Measurements from ENCODE around the gene ZDBF2.

Gene ZDBF2

DNA sequence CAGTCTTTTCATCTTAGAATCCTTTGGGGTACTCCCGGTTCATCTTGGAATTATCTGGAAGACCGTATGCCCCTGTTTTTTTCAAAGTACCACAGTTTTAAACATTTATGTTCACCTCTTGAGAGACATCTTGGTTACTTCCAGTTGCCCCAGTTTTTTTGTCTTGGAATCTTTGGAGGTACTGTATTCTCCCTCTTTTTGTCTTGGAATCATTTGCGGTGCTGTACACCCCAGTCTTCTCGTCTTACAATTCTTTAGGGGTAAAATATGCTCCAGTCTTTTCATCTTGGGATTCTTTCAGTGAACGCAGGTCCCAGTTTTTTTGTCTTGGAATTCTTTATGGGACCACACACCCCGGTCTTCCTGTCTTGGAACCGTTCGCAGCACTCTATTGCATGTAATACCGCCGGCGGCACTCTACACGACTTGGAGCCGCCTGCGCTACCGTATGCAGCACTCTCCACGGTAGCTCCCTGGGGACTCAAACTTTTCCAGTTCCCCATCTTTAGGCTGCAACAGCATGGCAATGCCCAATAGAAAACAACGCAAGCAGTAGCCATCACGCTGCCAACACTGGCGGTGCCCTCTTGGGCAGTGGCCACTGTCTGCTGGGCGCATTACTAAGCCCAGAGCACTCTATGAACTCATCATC is 21.2 kb upstream of the ZDBF2 start:
- no peak for ATAC-seq
- TF ChIP-seq ZNF70 (CRISPR knock-in tag; IDR thresholded peaks at IDR 0.05) (no peak), ZC3H10 (CRISPR knock-in tag; IDR thresholded peaks at IDR 0.05) (no peak), TCF4 (CRISPR knock-in tag; IDR thresholded peaks at IDR 0.05; ENCODE audit: borderline replicate concordance) (no peak), TOX (CRISPR knock-in tag; IDR thresholded peaks at IDR 0.05; ENCODE audit: borderline replicate concordance) (no peak), BACH2 (CRISPR knock-in tag; IDR thresholded peaks at IDR 0.05; ENCODE audit: borderline replicate concordance) (no peak), SNAI2 (CRISPR knock-in tag; IDR thresholded peaks at IDR 0.05) (no peak), ZNF565 (CRISPR knock-in tag; conservative IDR thresholded peaks at IDR 0.05; ENCODE audit: low read depth) (no peak), ZFP30 (CRISPR knock-in tag; IDR thresholded peaks at IDR 0.05) (no peak), PPARA (CRISPR knock-in tag; IDR thresholded peaks at IDR 0.05; ENCODE audit: borderline replicate concordance) (no peak), GLIS3 (CRISPR knock-in tag; IDR thresholded peaks at IDR 0.05) (no peak), RARB (CRISPR knock-in tag; IDR thresholded peaks at IDR 0.05) (no peak), OSR1 (CRISPR knock-in tag; IDR thresholded peaks at IDR 0.05) (no peak), ZFP3 (CRISPR knock-in tag; IDR thresholded peaks at IDR 0.05) (no peak), ESRRG (CRISPR knock-in tag; IDR thresholded peaks at IDR 0.05) (no peak), ISL1 (CRISPR knock-in tag; IDR thresholded peaks at IDR 0.05) (no peak)
- TF ChIP-seq, protein P1, sequence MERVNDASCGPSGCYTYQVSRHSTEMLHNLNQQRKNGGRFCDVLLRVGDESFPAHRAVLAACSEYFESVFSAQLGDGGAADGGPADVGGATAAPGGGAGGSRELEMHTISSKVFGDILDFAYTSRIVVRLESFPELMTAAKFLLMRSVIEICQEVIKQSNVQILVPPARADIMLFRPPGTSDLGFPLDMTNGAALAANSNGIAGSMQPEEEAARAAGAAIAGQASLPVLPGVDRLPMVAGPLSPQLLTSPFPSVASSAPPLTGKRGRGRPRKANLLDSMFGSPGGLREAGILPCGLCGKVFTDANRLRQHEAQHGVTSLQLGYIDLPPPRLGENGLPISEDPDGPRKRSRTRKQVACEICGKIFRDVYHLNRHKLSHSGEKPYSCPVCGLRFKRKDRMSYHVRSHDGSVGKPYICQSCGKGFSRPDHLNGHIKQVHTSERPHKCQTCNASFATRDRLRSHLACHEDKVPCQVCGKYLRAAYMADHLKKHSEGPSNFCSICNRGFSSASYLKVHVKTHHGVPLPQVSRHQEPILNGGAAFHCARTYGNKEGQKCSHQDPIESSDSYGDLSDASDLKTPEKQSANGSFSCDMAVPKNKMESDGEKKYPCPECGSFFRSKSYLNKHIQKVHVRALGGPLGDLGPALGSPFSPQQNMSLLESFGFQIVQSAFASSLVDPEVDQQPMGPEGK (CRISPR knock-in tag; IDR thresholded peaks at IDR 0.05; ENCODE audit: borderline replicate concordance): no peak
- TF ChIP-seq, protein P2, sequence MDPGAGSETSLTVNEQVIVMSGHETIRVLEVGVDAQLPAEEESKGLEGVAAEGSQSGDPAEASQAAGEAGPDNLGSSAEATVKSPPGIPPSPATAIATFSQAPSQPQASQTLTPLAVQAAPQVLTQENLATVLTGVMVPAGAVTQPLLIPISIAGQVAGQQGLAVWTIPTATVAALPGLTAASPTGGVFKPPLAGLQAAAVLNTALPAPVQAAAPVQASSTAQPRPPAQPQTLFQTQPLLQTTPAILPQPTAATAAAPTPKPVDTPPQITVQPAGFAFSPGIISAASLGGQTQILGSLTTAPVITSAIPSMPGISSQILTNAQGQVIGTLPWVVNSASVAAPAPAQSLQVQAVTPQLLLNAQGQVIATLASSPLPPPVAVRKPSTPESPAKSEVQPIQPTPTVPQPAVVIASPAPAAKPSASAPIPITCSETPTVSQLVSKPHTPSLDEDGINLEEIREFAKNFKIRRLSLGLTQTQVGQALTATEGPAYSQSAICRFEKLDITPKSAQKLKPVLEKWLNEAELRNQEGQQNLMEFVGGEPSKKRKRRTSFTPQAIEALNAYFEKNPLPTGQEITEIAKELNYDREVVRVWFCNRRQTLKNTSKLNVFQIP (CRISPR knock-in tag; IDR thresholded peaks at IDR 0.05; ENCODE audit: borderline replicate concordance, low read depth): no peak
- TF ChIP-seq, protein P3, sequence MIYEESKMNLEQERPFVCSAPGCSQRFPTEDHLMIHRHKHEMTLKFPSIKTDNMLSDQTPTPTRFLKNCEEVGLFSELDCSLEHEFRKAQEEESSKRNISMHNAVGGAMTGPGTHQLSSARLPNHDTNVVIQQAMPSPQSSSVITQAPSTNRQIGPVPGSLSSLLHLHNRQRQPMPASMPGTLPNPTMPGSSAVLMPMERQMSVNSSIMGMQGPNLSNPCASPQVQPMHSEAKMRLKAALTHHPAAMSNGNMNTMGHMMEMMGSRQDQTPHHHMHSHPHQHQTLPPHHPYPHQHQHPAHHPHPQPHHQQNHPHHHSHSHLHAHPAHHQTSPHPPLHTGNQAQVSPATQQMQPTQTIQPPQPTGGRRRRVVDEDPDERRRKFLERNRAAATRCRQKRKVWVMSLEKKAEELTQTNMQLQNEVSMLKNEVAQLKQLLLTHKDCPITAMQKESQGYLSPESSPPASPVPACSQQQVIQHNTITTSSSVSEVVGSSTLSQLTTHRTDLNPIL (CRISPR knock-in tag; IDR thresholded peaks at IDR 0.05; ENCODE audit: low read depth): no peak

DNA sequence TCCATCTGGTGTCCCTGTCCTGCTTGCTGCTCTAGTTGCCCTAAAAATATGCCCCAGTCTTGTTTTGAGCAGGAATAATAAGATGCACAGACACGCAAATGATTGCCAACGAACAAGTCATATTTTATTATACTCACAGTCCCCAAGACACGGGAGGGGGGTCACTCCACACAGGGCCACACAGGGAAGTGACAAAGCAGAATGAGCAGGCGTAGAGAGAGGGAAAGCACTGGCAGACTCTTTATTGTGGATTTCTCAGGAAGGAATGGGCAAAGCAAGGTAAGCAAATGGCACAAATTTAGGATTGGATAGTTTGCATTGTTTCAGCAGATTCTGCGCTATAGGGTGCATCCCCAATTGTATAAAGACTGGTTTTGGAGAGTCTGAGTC is 20.7 kb upstream of the ZDBF2 start:
- ATAC-seq: no peak
- TF ChIP-seq TCF4 (CRISPR knock-in tag; IDR thresholded peaks at IDR 0.05; ENCODE audit: borderline replicate concordance): no peak
- no peak for TF ChIP-seq ZC3H10 (CRISPR knock-in tag; IDR thresholded peaks at IDR 0.05)
- no peak for TF ChIP-seq ARNTL (CRISPR knock-in tag; IDR thresholded peaks at IDR 0.05; ENCODE audit: borderline replicate concordance, low read depth)

DNA sequence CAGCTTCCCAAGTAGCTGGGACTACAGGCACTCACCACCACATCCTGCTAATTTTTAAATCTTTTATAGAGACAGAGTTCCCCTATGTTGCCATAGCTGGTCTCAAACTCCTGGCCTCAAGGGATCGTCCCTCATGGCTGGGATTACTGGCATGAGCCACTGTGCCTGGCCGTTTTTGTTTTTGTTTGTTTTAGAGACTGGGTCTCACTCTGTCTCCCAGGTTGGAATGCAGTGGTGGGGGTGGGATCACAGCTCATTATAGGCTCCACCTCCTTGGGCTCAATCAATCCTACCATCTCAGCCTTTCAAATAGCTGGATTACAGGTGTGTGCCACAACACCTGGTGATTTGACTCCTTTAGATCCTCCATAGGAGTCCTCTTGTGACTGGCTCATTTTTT is 19.5 kb upstream of the ZDBF2 start:
- ATAC-seq: no peak
- TF ChIP-seq ZNF70 (CRISPR knock-in tag; IDR thresholded peaks at IDR 0.05) (no peak), ESRRG (CRISPR knock-in tag; IDR thresholded peaks at IDR 0.05) (no peak), TOX (CRISPR knock-in tag; IDR thresholded peaks at IDR 0.05; ENCODE audit: borderline replicate concordance) (no peak), ZNF565 (CRISPR knock-in tag; conservative IDR thresholded peaks at IDR 0.05; ENCODE audit: low read depth) (no peak), TCF4 (CRISPR knock-in tag; IDR thresholded peaks at IDR 0.05; ENCODE audit: borderline replicate concordance) (no peak), ZFP3 (CRISPR knock-in tag; IDR thresholded peaks at IDR 0.05) (no peak), GLIS3 (CRISPR knock-in tag; IDR thresholded peaks at IDR 0.05) (no peak), SNAI2 (CRISPR knock-in tag; IDR thresholded peaks at IDR 0.05) (no peak), ISL1 (CRISPR knock-in tag; IDR thresholded peaks at IDR 0.05) (no peak), OSR1 (CRISPR knock-in tag; IDR thresholded peaks at IDR 0.05) (no peak), ZC3H10 (CRISPR knock-in tag; IDR thresholded peaks at IDR 0.05) (no peak), ZFP30 (CRISPR knock-in tag; IDR thresholded peaks at IDR 0.05) (no peak)
- TF ChIP-seq, protein P1 (CRISPR knock-in tag; IDR thresholded peaks at IDR 0.05; ENCODE audit: borderline replicate concordance): no peak

DNA sequence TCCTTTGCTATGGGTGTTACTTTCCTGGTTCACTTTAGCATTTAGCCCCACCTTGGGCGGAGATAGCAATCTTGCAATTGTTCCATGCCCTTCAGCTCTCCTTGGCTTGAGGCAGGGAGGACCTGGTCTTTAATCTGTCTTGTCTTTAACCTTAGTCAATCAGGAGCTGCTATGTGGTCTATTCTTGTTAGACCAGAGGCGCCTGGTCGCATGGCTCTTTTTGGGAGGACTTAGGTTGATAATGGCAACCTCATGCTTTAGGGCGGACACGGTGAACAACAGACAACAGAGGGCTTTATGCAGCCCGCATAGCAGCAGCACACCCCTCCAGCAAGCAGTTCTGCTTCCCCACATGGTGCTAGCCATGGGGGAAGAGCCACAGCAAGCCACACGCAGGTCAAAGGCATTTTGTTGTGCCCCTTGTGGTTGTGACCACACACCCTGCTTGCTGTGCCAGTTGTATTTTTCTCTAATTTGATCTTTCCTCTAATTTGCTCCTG is 17.7 kb upstream of the ZDBF2 start:
- no peak for ATAC-seq
- no peak for TF ChIP-seq TOX (CRISPR knock-in tag; IDR thresholded peaks at IDR 0.05; ENCODE audit: borderline replicate concordance)
- TF ChIP-seq, protein P4, sequence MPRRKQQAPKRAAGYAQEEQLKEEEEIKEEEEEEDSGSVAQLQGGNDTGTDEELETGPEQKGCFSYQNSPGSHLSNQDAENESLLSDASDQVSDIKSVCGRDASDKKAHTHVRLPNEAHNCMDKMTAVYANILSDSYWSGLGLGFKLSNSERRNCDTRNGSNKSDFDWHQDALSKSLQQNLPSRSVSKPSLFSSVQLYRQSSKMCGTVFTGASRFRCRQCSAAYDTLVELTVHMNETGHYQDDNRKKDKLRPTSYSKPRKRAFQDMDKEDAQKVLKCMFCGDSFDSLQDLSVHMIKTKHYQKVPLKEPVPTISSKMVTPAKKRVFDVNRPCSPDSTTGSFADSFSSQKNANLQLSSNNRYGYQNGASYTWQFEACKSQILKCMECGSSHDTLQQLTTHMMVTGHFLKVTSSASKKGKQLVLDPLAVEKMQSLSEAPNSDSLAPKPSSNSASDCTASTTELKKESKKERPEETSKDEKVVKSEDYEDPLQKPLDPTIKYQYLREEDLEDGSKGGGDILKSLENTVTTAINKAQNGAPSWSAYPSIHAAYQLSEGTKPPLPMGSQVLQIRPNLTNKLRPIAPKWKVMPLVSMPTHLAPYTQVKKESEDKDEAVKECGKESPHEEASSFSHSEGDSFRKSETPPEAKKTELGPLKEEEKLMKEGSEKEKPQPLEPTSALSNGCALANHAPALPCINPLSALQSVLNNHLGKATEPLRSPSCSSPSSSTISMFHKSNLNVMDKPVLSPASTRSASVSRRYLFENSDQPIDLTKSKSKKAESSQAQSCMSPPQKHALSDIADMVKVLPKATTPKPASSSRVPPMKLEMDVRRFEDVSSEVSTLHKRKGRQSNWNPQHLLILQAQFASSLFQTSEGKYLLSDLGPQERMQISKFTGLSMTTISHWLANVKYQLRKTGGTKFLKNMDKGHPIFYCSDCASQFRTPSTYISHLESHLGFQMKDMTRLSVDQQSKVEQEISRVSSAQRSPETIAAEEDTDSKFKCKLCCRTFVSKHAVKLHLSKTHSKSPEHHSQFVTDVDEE (CRISPR knock-in tag; IDR thresholded peaks at IDR 0.05): no peak
- TF ChIP-seq BACH2 (CRISPR knock-in tag; IDR thresholded peaks at IDR 0.05; ENCODE audit: borderline replicate concordance): no peak
- no peak for TF ChIP-seq ZFP3 (CRISPR knock-in tag; IDR thresholded peaks at IDR 0.05)
- no peak for TF ChIP-seq ZFP30 (CRISPR knock-in tag; IDR thresholded peaks at IDR 0.05)
- no peak for TF ChIP-seq ZNF565 (CRISPR knock-in tag; conservative IDR thresholded peaks at IDR 0.05; ENCODE audit: low read depth)
- TF ChIP-seq ZNF8 (CRISPR knock-in tag; IDR thresholded peaks at IDR 0.05): no peak
- TF ChIP-seq, protein P1 (CRISPR knock-in tag; IDR thresholded peaks at IDR 0.05; ENCODE audit: borderline replicate concordance): no peak
- TF ChIP-seq TCF4 (CRISPR knock-in tag; IDR thresholded peaks at IDR 0.05; ENCODE audit: borderline replicate concordance): no peak
- TF ChIP-seq PPARA (CRISPR knock-in tag; IDR thresholded peaks at IDR 0.05; ENCODE audit: borderline replicate concordance): no peak

All from SK-N-SH treated with all-trans-retinoic acid at 6 μM for 48 hours (cell line).